Muscle of leg (tissue), 11 donors: ENCODE measurements around the gene PPP6R1. TPM values are rescaled to one million over a fixed set of nuclear protein-coding genes. Genes with fewer than 3 reads are reported as not detected.
"Not testable (repeated sequence)": the region's sequence is repeated elsewhere in the genome, so short reads cannot be mapped to it uniquely, and the experiment has no call there.

ENCODE experiments used
- DNase-seq: peaks from one replicate; pipeline ENCODE4 v3.0.0; 2013
- H3K27ac ChIP-seq: one replicate; pipeline ENCODE4 v1.5.1; 2013; ENCODE audit warnings: mild to moderate bottlenecking, low read length, control low read depth
- H3K27me3 ChIP-seq: one replicate; pipeline ENCODE4 v1.6.1; 2013; ENCODE audit warnings: low read length; ENCODE audit not compliant: control insufficient read depth, insufficient read depth
- H3K36me3 ChIP-seq: one replicate; pipeline ENCODE4 v1.6.1; 2013; ENCODE audit warnings: low read length; ENCODE audit not compliant: control insufficient read depth, insufficient read depth
- H3K4me1 ChIP-seq: one replicate; pipeline ENCODE4 v1.6.1; 2013; ENCODE audit warnings: low read length; ENCODE audit not compliant: control insufficient read depth, insufficient read depth
- H3K4me3 ChIP-seq: one replicate; pipeline ENCODE4 v1.5.1; 2013; ENCODE audit warnings: low read length, control low read depth
- H3K9me3 ChIP-seq: replicated peaks from 2 replicates; pipeline ENCODE4 v1.6.1; 2013; ENCODE audit warnings: low read depth, low read length; ENCODE audit not compliant: control insufficient read depth
- WGBS: methylation state at CpG from one replicate; pipeline ENCODE4 v1.1.5; 2013; ENCODE audit warnings: missing lambda C conversion rate; ENCODE audit not compliant: insufficient coverage; 5-methylcytosine and 5-hydroxymethylcytosine counted together
- polyA plus RNA-seq, 8 donors: library from polyadenylated mRNA; unstranded; fragments of 120-200 nt; gene quantifications; one replicate each; pipeline versions ENCODE4 v1.2.1 to v1.2.3, GENCODE V29; 2013; ENCODE audit warnings: inconsistent platforms in 1 of 8, low replicate concordance in 1 of 8; ENCODE audit not compliant: insufficient read length in 8 of 8, insufficient read depth in 1 of 8
- total RNA-seq: library from RNA; stranded (reverse); fragments of 120-200 nt; gene quantifications from one replicate; pipeline ENCODE4 v1.2.4, GENCODE V29; 2013

The PPP6R1 gene
- total and polyA plus RNA-seq, 9 donors: 12.5 to 37.2 (median 32.1) TPM

- peaks cover 3% of the 10 kb centered on the region for H3K27me3 ChIP-seq
- H3K36me3 ChIP-seq: no peaks in the 10 kb centered on the region
- 34% methylated on average over 18 of the region's 29 CpGs for WGBS
- peak; percentile 66 for DNase-seq
- H3K27ac ChIP-seq: no peak overlapping the region
- H3K4me3 ChIP-seq: no peak overlapping the region
- peaks cover 7% of the 10 kb centered on the region for H3K4me1 ChIP-seq
- H3K9me3 ChIP-seq: no peaks in the 10 kb centered on the region
These were observed 51.9 kb downstream of the PPP6R1 start for GRCh38 chr19:55206664-55207500.

- not testable (repeated sequence) for H3K36me3 ChIP-seq, H3K4me1 ChIP-seq, H3K4me3 ChIP-seq, DNase-seq, H3K27me3 ChIP-seq, H3K9me3 ChIP-seq, H3K27ac ChIP-seq
- 100% methylated on average over 1 of the region's 10 CpGs for WGBS
These were observed 56.6 kb downstream of the PPP6R1 start for GRCh38 chr19:55202199-55202598.

- DNase-seq: no peak
- Histone ChIP-seq H3K4me3 (no peak overlapping the region), H3K27me3 (peaks cover 3% of the 10 kb centered on the region), H3K36me3 (no peaks in the 10 kb centered on the region), H3K27ac (no peak overlapping the region), H3K4me1 (no peaks in the 10 kb centered on the region), H3K9me3 (no peaks in the 10 kb centered on the region)
- 80% methylated on average over 1 of the region's 5 CpGs for WGBS
These were observed 59.1 kb downstream of the PPP6R1 start for GRCh38 chr19:55199620-55200204.

GRCh38 chr19:55198651-55199050 is 60.2 kb downstream of the PPP6R1 start:
- H3K36me3 ChIP-seq: no peaks in the 10 kb centered on the region
- no peak overlapping the region for H3K4me3 ChIP-seq
- H3K9me3 ChIP-seq: no peaks in the 10 kb centered on the region
- DNase-seq: no peak
- no peak overlapping the region for H3K27ac ChIP-seq
- WGBS: 60% methylated on average over 4 of the region's 5 CpGs
- H3K4me1 ChIP-seq: no peaks in the 10 kb centered on the region
- H3K27me3 ChIP-seq: peaks cover 3% of the 10 kb centered on the region

- Histone ChIP-seq H3K27ac (no peak overlapping the region), H3K4me1 (no peaks in the 10 kb centered on the region), H3K27me3 (peaks cover 6% of the 10 kb centered on the region), H3K9me3 (no peaks in the 10 kb centered on the region), H3K36me3 (no peaks in the 10 kb centered on the region), H3K4me3 (no peak overlapping the region)
- no peak for DNase-seq
- WGBS: no CpG with 5 or more reads among the region's 4 CpGs
These were observed 61.3 kb downstream of the PPP6R1 start for GRCh38 chr19:55197528-55197927.

- DNase-seq: no peak
- peaks cover 6% of the 10 kb centered on the region for H3K27me3 ChIP-seq
- H3K27ac ChIP-seq: no peak overlapping the region
- no peak overlapping the region for H3K4me3 ChIP-seq
- 80% methylated on average over 10 of the region's 10 CpGs for WGBS
- H3K9me3 ChIP-seq: no peaks in the 10 kb centered on the region
- no peaks in the 10 kb centered on the region for H3K4me1 ChIP-seq
- H3K36me3 ChIP-seq: no peaks in the 10 kb centered on the region
These were observed 62.0 kb downstream of the PPP6R1 start for GRCh38 chr19:55196803-55197202.

GRCh38 chr19:55193481-55193880 is 65.3 kb downstream of the PPP6R1 start:
- DNase-seq: no peak
- no peaks in the 10 kb centered on the region for H3K4me1 ChIP-seq
- no peak overlapping the region for H3K27ac ChIP-seq
- no peak overlapping the region for H3K4me3 ChIP-seq
- H3K36me3 ChIP-seq: no peaks in the 10 kb centered on the region
- H3K27me3 ChIP-seq: peaks cover 4% of the 10 kb centered on the region
- H3K9me3 ChIP-seq: no peaks in the 10 kb centered on the region
- 81% methylated on average over 5 of the region's 12 CpGs for WGBS

GRCh38 chr19:55189403-55189835 is 69.4 kb downstream of the PPP6R1 start:
- Histone ChIP-seq H3K4me3 (no peak overlapping the region), H3K27ac (no peak overlapping the region), H3K36me3 (no peaks in the 10 kb centered on the region), H3K27me3 (peaks cover 6% of the 10 kb centered on the region), H3K9me3 (no peaks in the 10 kb centered on the region), H3K4me1 (no peaks in the 10 kb centered on the region)
- peak; percentile 45 for DNase-seq
- WGBS: 45% methylated on average over 13 of the region's 15 CpGs

- no peak for DNase-seq
- 43% methylated on average over 6 of the region's 8 CpGs for WGBS
- H3K27ac ChIP-seq: no peak overlapping the region
- H3K4me3 ChIP-seq: no peak overlapping the region
- no peaks in the 10 kb centered on the region for H3K36me3 ChIP-seq
- H3K9me3 ChIP-seq: no peaks in the 10 kb centered on the region
- H3K27me3 ChIP-seq: peaks cover 9% of the 10 kb centered on the region
- no peaks in the 10 kb centered on the region for H3K4me1 ChIP-seq
These were observed 70.2 kb downstream of the PPP6R1 start for GRCh38 chr19:55188625-55189024.

- no peak overlapping the region for H3K4me3 ChIP-seq
- H3K9me3 ChIP-seq: no peaks in the 10 kb centered on the region
- H3K36me3 ChIP-seq: no peaks in the 10 kb centered on the region
- H3K27ac ChIP-seq: no peak overlapping the region
- 84% methylated on average over 10 of the region's 12 CpGs for WGBS
- H3K27me3 ChIP-seq: peaks cover 19% of the 10 kb centered on the region
- no peak for DNase-seq
- no peaks in the 10 kb centered on the region for H3K4me1 ChIP-seq
These were observed 72.7 kb downstream of the PPP6R1 start for GRCh38 chr19:55186080-55186479.
